Progenitor cell of endocrine pancreas (in vitro differentiated cells): ENCODE data around the gene EMC9. TPM values are rescaled to one million over a fixed set of nuclear protein-coding genes. Genes with fewer than 3 reads are reported as not detected.
A peak's percentile ranks its signal among the peaks of the same experiment; 100 is the strongest.

Experiments used
- DNase-seq: peaks from one replicate; pipeline ENCODE4 v3.0.0; 2021; ENCODE audit warnings: low spot score; ENCODE audit not compliant: unreplicated experiment
- H3K27ac Mint-ChIP-seq: 2 replicates; pipeline ENCODE4 v1.8.0; 2021; ENCODE audit warnings: mild to moderate bottlenecking, moderate library complexity, mixed read lengths
- H3K27me3 Mint-ChIP-seq: 2 replicates; pipeline ENCODE4 v1.8.0; 2021; ENCODE audit warnings: mixed read lengths
- H3K36me3 Mint-ChIP-seq: 2 replicates; pipeline ENCODE4 v1.8.0; 2022; ENCODE audit warnings: mixed read lengths; ENCODE audit not compliant: insufficient read depth
- H3K4me1 Mint-ChIP-seq: 2 replicates; pipeline ENCODE4 v1.8.0; 2021; ENCODE audit warnings: low read depth, mixed read lengths
- H3K4me3 Mint-ChIP-seq: 2 replicates; pipeline ENCODE4 v1.8.0; 2021; ENCODE audit warnings: low read depth, mild to moderate bottlenecking, moderate library complexity, mixed read lengths
- H3K9me3 Mint-ChIP-seq: 2 replicates; pipeline ENCODE4 v1.8.0; 2021; ENCODE audit warnings: low read depth, mixed read lengths
- CTCF ChIP-seq: fragments of 200-600 bp; sonication (generic); IDR thresholded peaks from one replicate; pipeline ENCODE4 v1.5.0; 2021; ENCODE audit warnings: antibody characterized with exemption, mild to moderate bottlenecking; ENCODE audit not compliant: unreplicated experiment
- total RNA-seq: library from RNA; stranded (reverse); gene quantifications from 2 replicates; pipeline ENCODE4 v1.2.1, GENCODE V29; 2021

The EMC9 gene
- total RNA-seq, 1 donor from 2014 or later = 22.9 TPM

- peaks cover 5% of the 10 kb centered on the region for H3K4me1 Mint-ChIP-seq
- DNase-seq = no peak
- peaks cover 3% of the 10 kb centered on the region for H3K36me3 Mint-ChIP-seq
- no peak overlapping the region for H3K27ac Mint-ChIP-seq
- no peak for TF ChIP-seq CTCF
- no peaks in the 10 kb centered on the region for H3K9me3 Mint-ChIP-seq
- H3K4me3 Mint-ChIP-seq = no peak overlapping the region
- H3K27me3 Mint-ChIP-seq = no peaks in the 10 kb centered on the region
Measured at GRCh38 chr14:24127673-24128072, 13.7 kb downstream of the EMC9 start.

GRCh38 chr14:24126939-24127338, 14.5 kb downstream of the EMC9 start:
- Mint-ChIP-seq H3K4me3 (no peak overlapping the region), H3K36me3 (peaks cover 3% of the 10 kb centered on the region), H3K27me3 (no peaks in the 10 kb centered on the region), H3K27ac (no peak overlapping the region), H3K9me3 (no peaks in the 10 kb centered on the region), H3K4me1 (peaks cover 5% of the 10 kb centered on the region)
- no peak for DNase-seq
- no peak for TF ChIP-seq CTCF

GRCh38 chr14:24123424-24124417, 17.7 kb downstream of the EMC9 start:
- TF ChIP-seq CTCF = no peak
- no peak for DNase-seq
- Mint-ChIP-seq H3K27me3 (no peaks in the 10 kb centered on the region), H3K4me3 (no peak overlapping the region), H3K36me3 (peaks cover 14% of the 10 kb centered on the region), H3K9me3 (no peaks in the 10 kb centered on the region), H3K4me1 (no peaks in the 10 kb centered on the region), H3K27ac (no peak overlapping the region)

- Mint-ChIP-seq H3K9me3 (no peaks in the 10 kb centered on the region), H3K36me3 (peaks cover 21% of the 10 kb centered on the region), H3K4me3 (no peak overlapping the region), H3K4me1 (no peaks in the 10 kb centered on the region), H3K27ac (peak overlapping the region; percentile 46), H3K27me3 (no peaks in the 10 kb centered on the region)
- TF ChIP-seq CTCF = no peak
- DNase-seq = no peak
Measured at GRCh38 chr14:24122898-24123297, 18.5 kb downstream of the EMC9 start.

- H3K9me3 Mint-ChIP-seq = no peaks in the 10 kb centered on the region
- peaks cover 21% of the 10 kb centered on the region for H3K36me3 Mint-ChIP-seq
- H3K4me1 Mint-ChIP-seq = no peaks in the 10 kb centered on the region
- no peak overlapping the region for H3K4me3 Mint-ChIP-seq
- H3K27ac Mint-ChIP-seq = no peak overlapping the region
- no peak for TF ChIP-seq CTCF
- DNase-seq = no peak
- H3K27me3 Mint-ChIP-seq = no peaks in the 10 kb centered on the region
Measured at GRCh38 chr14:24122416-24122815, 19.0 kb downstream of the EMC9 start.
